Measurements from ENCODE around the gene CARM1.

GRCh38 chr19:10842788-10843187, 28.6 kb upstream of the CARM1 start:
- TF ChIP-seq CTCF (CRISPR knock-in tag; IDR thresholded peaks at IDR 0.05) (no peak), POLR2AphosphoS5 (IDR thresholded peaks at IDR 0.05; ENCODE audit: low read depth, low read length) (no peak), ZNF318 (CRISPR knock-in tag; IDR thresholded peaks at IDR 0.05) (no peak), ARHGAP35 (CRISPR knock-in tag; IDR thresholded peaks at IDR 0.05; ENCODE audit: borderline replicate concordance) (no peak), BRD4 (CRISPR knock-in tag; IDR thresholded peaks at IDR 0.05) (no peak), ZBTB7B (CRISPR knock-in tag; IDR thresholded peaks at IDR 0.05) (no peak), TCF7L2 (IDR thresholded peaks at IDR 0.05; ENCODE audit: low read depth, low read length) (no peak), KAT7 (CRISPR knock-in tag; IDR thresholded peaks at IDR 0.05; ENCODE audit: borderline replicate concordance) (no peak), ELF4 (CRISPR knock-in tag; IDR thresholded peaks at IDR 0.05; ENCODE audit: borderline replicate concordance) (no peak), ZC3H4 (CRISPR knock-in tag; IDR thresholded peaks at IDR 0.05; ENCODE audit: borderline replicate concordance) (no peak), RBFOX2 (IDR thresholded peaks at IDR 0.05; ENCODE audit: low read depth, low read length) (no peak)
